ENCODE measurements around the gene NKD2.

- TF ChIP-seq CTCF (IDR thresholded peaks at IDR 0.05; ENCODE audit: low read length) (no peak), EZH2 (IDR thresholded peaks at IDR 0.05; ENCODE audit: borderline replicate concordance, low read length) (no peak)
Observed at GRCh38 chr5:1062761-1063568, 54.4 kb downstream of the NKD2 start.

Measured in OCI-LY1 (cell line).